ENCODE results near the gene CCNL2. TPM values are rescaled to one million over a fixed set of nuclear protein-coding genes. Genes with fewer than 3 reads are reported as not detected.

CCNL2 gene
- total RNA-seq, 2 donors from 2014 or later, result 187 to 244 TPM

DNA sequence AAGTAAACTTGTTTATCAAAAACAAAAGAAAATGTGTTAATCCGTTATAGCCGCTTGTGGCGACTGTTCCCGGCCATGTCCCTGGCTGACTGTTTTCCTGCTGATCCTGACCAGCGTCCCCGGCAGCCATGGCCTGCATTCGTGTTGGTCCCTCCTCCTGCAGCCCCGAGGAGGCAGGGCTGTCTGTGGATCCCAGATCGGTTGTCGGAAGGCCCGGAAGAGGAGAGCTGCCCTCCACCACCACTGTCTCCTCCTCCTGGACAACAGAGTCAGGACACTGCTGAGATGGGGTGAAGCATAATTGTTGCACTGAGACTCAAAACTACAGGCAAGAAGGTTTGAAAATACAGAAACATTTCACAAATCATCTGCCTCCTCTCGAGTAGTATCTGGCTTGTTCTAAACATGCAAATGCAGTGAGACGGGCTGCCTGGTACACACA, 37.1 kb downstream of the CCNL2 start:
- Mint-ChIP-seq H3K4me3 (no peak overlapping the region), H3K36me3 (ENCODE audit: low read depth) (no peaks in the 10 kb centered on the region), H3K27me3 (ENCODE audit: insufficient read depth) (peaks cover 8% of the 10 kb centered on the region), H3K27ac (peak overlapping the region; percentile 86), H3K9me3 (no peaks in the 10 kb centered on the region), H3K4me1 (peaks cover 20% of the 10 kb centered on the region)
- Histone ChIP-seq H3K4me1 (ENCODE audit: control insufficient read depth, insufficient read depth, low read length) (peaks cover 3% of the 10 kb centered on the region), H3K27ac (ENCODE audit: low read depth, low read length) (peak overlapping the region; percentile 61), H3K27me3 (ENCODE audit: control insufficient read depth, insufficient read depth, low read length, poor library complexity, severe bottlenecking) (no peaks in the 10 kb centered on the region), H3K36me3 (ENCODE audit: control insufficient read depth, insufficient read depth, low read length) (no peaks in the 10 kb centered on the region), H3K9ac (ENCODE audit: extremely low read depth, low read length, poor library complexity, severe bottlenecking) (no peak overlapping the region), H3K9me3 (ENCODE audit: control insufficient read depth, low read length) (peaks cover 14% of the 10 kb centered on the region), H3K4me3 (ENCODE audit: low read length) (no peak overlapping the region)
- peak; percentile 82 for DNase-seq
- TF ChIP-seq, protein P1, sequence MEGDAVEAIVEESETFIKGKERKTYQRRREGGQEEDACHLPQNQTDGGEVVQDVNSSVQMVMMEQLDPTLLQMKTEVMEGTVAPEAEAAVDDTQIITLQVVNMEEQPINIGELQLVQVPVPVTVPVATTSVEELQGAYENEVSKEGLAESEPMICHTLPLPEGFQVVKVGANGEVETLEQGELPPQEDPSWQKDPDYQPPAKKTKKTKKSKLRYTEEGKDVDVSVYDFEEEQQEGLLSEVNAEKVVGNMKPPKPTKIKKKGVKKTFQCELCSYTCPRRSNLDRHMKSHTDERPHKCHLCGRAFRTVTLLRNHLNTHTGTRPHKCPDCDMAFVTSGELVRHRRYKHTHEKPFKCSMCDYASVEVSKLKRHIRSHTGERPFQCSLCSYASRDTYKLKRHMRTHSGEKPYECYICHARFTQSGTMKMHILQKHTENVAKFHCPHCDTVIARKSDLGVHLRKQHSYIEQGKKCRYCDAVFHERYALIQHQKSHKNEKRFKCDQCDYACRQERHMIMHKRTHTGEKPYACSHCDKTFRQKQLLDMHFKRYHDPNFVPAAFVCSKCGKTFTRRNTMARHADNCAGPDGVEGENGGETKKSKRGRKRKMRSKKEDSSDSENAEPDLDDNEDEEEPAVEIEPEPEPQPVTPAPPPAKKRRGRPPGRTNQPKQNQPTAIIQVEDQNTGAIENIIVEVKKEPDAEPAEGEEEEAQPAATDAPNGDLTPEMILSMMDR (conservative IDR thresholded peaks at IDR 0.05), result peak; percentile 36
- WGBS, 2 experiments (ENCODE audit: insufficient coverage in 1 of 2, insufficient read length in 1 of 2), result 51 to 55% methylated on average over 6 to 13 of the region's 13 CpGs

DNA sequence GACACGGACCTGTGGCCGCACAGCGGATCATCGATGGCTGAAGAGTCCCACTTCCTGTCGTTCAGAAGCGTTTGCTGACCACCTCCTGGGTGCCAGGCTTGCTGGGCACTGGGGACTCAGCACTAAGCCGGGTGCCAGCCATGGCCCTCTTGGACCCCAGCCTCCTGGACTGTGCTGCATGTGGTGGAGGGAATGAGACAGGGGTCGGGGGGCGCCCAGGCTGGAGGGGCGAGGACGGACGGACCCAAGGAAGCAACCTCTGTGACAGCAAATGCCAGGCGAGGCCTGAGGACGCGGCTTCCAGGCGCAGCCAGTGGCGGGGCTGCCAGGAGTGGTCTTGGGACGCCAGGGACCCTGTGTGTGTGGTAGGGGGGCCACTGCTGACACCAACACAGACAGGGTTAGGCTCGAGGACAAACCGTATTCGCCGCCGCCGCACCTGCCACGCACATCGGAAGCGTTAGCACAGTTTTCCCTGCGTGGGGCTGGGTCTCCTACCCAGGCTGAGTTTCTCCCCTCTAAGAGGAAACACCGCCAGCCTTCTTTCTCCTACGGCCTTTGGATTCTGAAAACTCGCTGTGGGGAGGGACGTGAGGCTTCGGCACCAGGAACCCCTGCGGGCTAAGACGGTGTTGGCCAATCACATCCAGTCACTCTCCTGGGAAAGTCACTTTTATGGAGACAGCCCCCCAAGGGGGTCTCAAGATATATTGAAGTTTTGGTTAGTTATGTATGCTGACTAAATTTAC, 37.7 kb downstream of the CCNL2 start:
- Histone ChIP-seq H3K4me3 (ENCODE audit: low read length) (no peak overlapping the region), H3K27ac (ENCODE audit: low read depth, low read length) (peak overlapping the region; percentile 61), H3K9me3 (ENCODE audit: control insufficient read depth, low read length) (peaks cover 8% of the 10 kb centered on the region), H3K4me1 (ENCODE audit: control insufficient read depth, insufficient read depth, low read length) (peaks cover 3% of the 10 kb centered on the region), H3K36me3 (ENCODE audit: control insufficient read depth, insufficient read depth, low read length) (no peaks in the 10 kb centered on the region), H3K9ac (ENCODE audit: extremely low read depth, low read length, poor library complexity, severe bottlenecking) (no peak overlapping the region), H3K27me3 (ENCODE audit: control insufficient read depth, insufficient read depth, low read length, poor library complexity, severe bottlenecking) (no peaks in the 10 kb centered on the region)
- Mint-ChIP-seq H3K4me1 (peaks cover 20% of the 10 kb centered on the region), H3K4me3 (no peak overlapping the region), H3K27ac (peak overlapping the region; percentile 86), H3K36me3 (ENCODE audit: low read depth) (no peaks in the 10 kb centered on the region), H3K9me3 (no peaks in the 10 kb centered on the region), H3K27me3 (ENCODE audit: insufficient read depth) (peaks cover 8% of the 10 kb centered on the region)
- 72 to 80% methylated on average over 13 to 34 of the region's 35 CpGs for WGBS, 2 experiments (ENCODE audit: insufficient coverage in 1 of 2, insufficient read length in 1 of 2)
- TF ChIP-seq, protein P1 (conservative IDR thresholded peaks at IDR 0.05), result no peak
- DNase-seq, result peak; percentile 53

DNA sequence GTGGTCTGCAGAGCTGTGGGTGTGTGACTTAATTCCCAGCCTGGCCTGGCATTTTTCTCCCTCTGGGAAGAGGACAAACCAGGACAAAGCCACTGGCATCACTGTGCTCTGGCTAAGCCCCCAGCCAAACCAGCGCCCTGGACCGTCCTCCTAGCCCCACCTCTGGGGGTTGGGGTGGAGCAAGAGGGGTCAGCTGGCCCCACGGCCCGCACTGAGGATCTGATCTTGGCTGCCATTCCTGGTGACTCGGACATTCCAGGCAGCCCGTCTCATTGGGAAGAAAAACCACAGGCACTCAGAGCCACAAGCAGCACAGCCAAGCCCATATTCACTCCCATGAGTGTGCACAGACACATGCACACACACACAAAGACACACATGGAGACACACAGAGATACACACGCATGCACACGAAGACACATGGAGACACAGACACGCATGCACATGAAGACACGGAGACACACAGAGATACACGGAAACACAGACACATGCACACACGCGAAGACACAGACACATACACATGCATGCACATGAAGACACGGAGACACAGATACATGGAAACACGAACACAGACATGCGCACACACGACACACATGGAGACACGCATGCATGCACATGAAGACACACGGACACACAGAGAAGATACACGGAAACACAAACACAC, 38.5 kb downstream of the CCNL2 start:
- TF ChIP-seq, protein P1 (conservative IDR thresholded peaks at IDR 0.05), result no peak
- H3K27me3 ChIP-seq (ENCODE audit: control insufficient read depth, insufficient read depth, low read length, poor library complexity, severe bottlenecking), result no peaks in the 10 kb centered on the region
- Mint-ChIP-seq H3K27me3 (ENCODE audit: insufficient read depth) (peaks cover 8% of the 10 kb centered on the region), H3K4me3 (no peak overlapping the region), H3K36me3 (ENCODE audit: low read depth) (no peaks in the 10 kb centered on the region), H3K27ac (peak overlapping the region; percentile 39), H3K4me1 (peaks cover 20% of the 10 kb centered on the region), H3K9me3 (no peaks in the 10 kb centered on the region)
- no peaks in the 10 kb centered on the region for H3K9me3 ChIP-seq (ENCODE audit: control insufficient read depth, low read length)
- no peaks in the 10 kb centered on the region for H3K36me3 ChIP-seq (ENCODE audit: control insufficient read depth, insufficient read depth, low read length)
- no peak overlapping the region for H3K4me3 ChIP-seq (ENCODE audit: low read length)
- no peak overlapping the region for H3K27ac ChIP-seq (ENCODE audit: low read depth, low read length)
- H3K9ac ChIP-seq (ENCODE audit: extremely low read depth, low read length, poor library complexity, severe bottlenecking), result no peak overlapping the region
- WGBS, 2 experiments (ENCODE audit: insufficient coverage in 1 of 2, insufficient read length in 1 of 2), result 89 to 90% methylated on average over 14 to 20 of the region's 20 CpGs
- H3K4me1 ChIP-seq (ENCODE audit: control insufficient read depth, insufficient read depth, low read length), result peaks cover 3% of the 10 kb centered on the region
- DNase-seq, result peak; percentile 81
